Measurements from ENCODE around the gene MT1H. TPM values are rescaled to one million over a fixed set of nuclear protein-coding genes. Genes with fewer than 3 reads are reported as not detected.
A peak's percentile ranks its signal among the peaks of the same experiment; 100 is the strongest.

Gene MT1H
- total RNA-seq, 4 donors from 2014 or later: 5.7 TPM; not detected in 3

- peak overlapping the region in 1 of 4 donors; percentile 2 for H3K4me3 ChIP-seq
- no peaks in the 10 kb centered on the region for H3K36me3 ChIP-seq
- H3K4me1 ChIP-seq: peaks cover 0 to 13% (median 0%) of the 10 kb centered on the region in 3 donors
- 48 to 61% methylated on average over 10 to 13 of the region's 13 CpGs for WGBS, 2 donors
- intact Hi-C loops (cut with DNase I): loop anchor here (10.0 kb wide), 2 partner anchors 124 to 194 kb away; partner anchors contain the start of gene MT3
- H3K27me3 ChIP-seq: no peaks in the 10 kb centered on the region
- DNase-seq: no peak
- TF ChIP-seq POLR2A (IDR thresholded peaks at IDR 0.05): no peak
- TF ChIP-seq CTCF (IDR thresholded peaks at IDR 0.05): no peak
- H3K27ac ChIP-seq: no peak overlapping the region
- H3K9me3 ChIP-seq: no peaks in the 10 kb centered on the region
These were observed 39.2 kb downstream of the MT1H start for GRCh38 chr16:56708525-56709442.

- Histone ChIP-seq H3K4me1 (peaks cover 0 to 13% (median 0%) of the 10 kb centered on the region in 3 donors), H3K27me3 (no peaks in the 10 kb centered on the region), H3K27ac (no peak overlapping the region), H3K4me3 (no peak overlapping the region), H3K9me3 (no peaks in the 10 kb centered on the region), H3K36me3 (no peaks in the 10 kb centered on the region)
- intact Hi-C loops (cut with DNase I): loop anchor here (10.0 kb wide), 2 partner anchors 125 to 195 kb away; partner anchors contain the start of gene MT3
- DNase-seq: no peak
- WGBS, 2 donors: 78 to 79% methylated on average over 4 of the region's 4 CpGs
- TF ChIP-seq CTCF (IDR thresholded peaks at IDR 0.05) (no peak), POLR2A (IDR thresholded peaks at IDR 0.05) (no peak)
These were observed 39.9 kb downstream of the MT1H start for GRCh38 chr16:56709443-56710040.

DNA sequence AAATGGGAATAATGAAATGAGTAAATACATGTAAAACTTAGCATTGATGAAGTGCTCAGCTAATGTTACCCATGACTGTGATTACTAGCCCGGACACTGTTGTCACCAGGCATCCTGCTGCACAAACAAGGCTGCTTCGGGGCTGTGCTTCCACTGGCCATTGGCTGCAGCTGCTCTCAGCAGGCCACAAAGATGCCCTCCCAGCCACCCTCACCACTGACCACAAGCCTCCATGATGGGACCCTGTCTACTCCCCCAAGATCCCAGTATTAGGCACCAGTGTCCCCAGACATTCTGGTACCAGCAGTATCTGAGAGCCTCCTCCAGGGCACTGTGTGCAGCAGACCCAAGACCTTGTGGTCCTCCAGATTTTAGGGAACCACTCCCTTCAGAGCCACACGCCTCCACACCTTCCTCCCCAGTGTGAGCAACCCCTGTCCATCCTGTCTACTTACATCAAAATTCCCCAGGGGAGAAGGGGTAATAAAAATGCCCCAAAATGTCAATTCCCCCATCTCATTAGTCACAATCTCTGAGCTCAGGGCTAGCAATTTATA lies 40.6 kb downstream of the MT1H start:
- Histone ChIP-seq H3K9me3 (no peaks in the 10 kb centered on the region), H3K27me3 (no peaks in the 10 kb centered on the region), H3K4me1 (peaks cover 0 to 13% (median 0%) of the 10 kb centered on the region in 3 donors), H3K4me3 (no peak overlapping the region), H3K36me3 (no peaks in the 10 kb centered on the region), H3K27ac (no peak overlapping the region)
- DNase-seq: no peak
- 59 to 68% methylated on average over 3 of the region's 3 CpGs for WGBS, 2 donors
- intact Hi-C loops (cut with DNase I): no loop called here
- TF ChIP-seq POLR2A (IDR thresholded peaks at IDR 0.05) (no peak), CTCF (IDR thresholded peaks at IDR 0.05) (no peak)

GRCh38 chr16:56711862-56712261 lies 42.2 kb downstream of the MT1H start:
- H3K9me3 ChIP-seq: no peaks in the 10 kb centered on the region
- peaks cover 0 to 13% (median 0%) of the 10 kb centered on the region in 3 donors for H3K4me1 ChIP-seq
- no peak for DNase-seq
- no peaks in the 10 kb centered on the region for H3K27me3 ChIP-seq
- no peak overlapping the region for H3K4me3 ChIP-seq
- H3K27ac ChIP-seq: no peak overlapping the region
- no peaks in the 10 kb centered on the region for H3K36me3 ChIP-seq
- WGBS, 2 donors: 75 to 88% methylated on average over 2 of the region's 2 CpGs
- intact Hi-C loops (cut with DNase I): no loop called here
- TF ChIP-seq POLR2A (IDR thresholded peaks at IDR 0.05) (no peak), CTCF (IDR thresholded peaks at IDR 0.05) (no peak)

GRCh38 chr16:56713794-56714193 lies 44.2 kb downstream of the MT1H start:
- 89 to 93% methylated on average over 2 of the region's 2 CpGs for WGBS, 2 donors
- no peak overlapping the region for H3K4me3 ChIP-seq
- DNase-seq: no peak
- H3K27me3 ChIP-seq: no peaks in the 10 kb centered on the region
- H3K9me3 ChIP-seq: no peaks in the 10 kb centered on the region
- intact Hi-C loops (cut with DNase I): no loop called here
- TF ChIP-seq CTCF (IDR thresholded peaks at IDR 0.05) (no peak), POLR2A (IDR thresholded peaks at IDR 0.05) (no peak)
- no peak overlapping the region for H3K27ac ChIP-seq
- peaks cover 0 to 3% (median 0%) of the 10 kb centered on the region in 3 donors for H3K4me1 ChIP-seq
- no peaks in the 10 kb centered on the region for H3K36me3 ChIP-seq

All from esophagus squamous epithelium (tissue), 5 donors.